MM.1S (cell line): ENCODE results near the gene C9orf43.

Experiments used
- DNase-seq: peaks from one replicate; pipeline ENCODE4 v3.0.0-alpha.2; 2015
- H2AFZ ChIP-seq: fragments of 300-600 bp; sonication (generic); 2 replicates; pipeline ENCODE4 v1.6.0; 2016; ENCODE audit warnings: antibody characterized with exemption, low read length
- H3F3A ChIP-seq: fragments of 300-600 bp; sonication (generic); 2 replicates; pipeline ENCODE4 v1.6.1; 2016; ENCODE audit warnings: mild to moderate bottlenecking, antibody characterized with exemption, low read length, moderate library complexity, mixed read lengths; ENCODE audit not compliant: insufficient read depth
- H3K27ac ChIP-seq: fragments of 300-600 bp; sonication (generic); 2 replicates; pipeline ENCODE4 v1.5.1; 2016; ENCODE audit warnings: mild to moderate bottlenecking, low read length
- H3K27me3 ChIP-seq: fragments of 300-600 bp; sonication (generic); replicated peaks from 2 replicates; pipeline ENCODE4 v1.6.0; 2016; ENCODE audit warnings: low read length; ENCODE audit not compliant: insufficient read depth
- H3K36me3 ChIP-seq: fragments of 300-600 bp; sonication (generic); replicated peaks from 2 replicates; pipeline ENCODE4 v1.6.1; 2016; ENCODE audit warnings: mild to moderate bottlenecking, low read length, mixed read lengths; ENCODE audit not compliant: insufficient read depth
- H3K4me1 ChIP-seq: fragments of 300-600 bp; sonication (generic); 2 replicates; pipeline ENCODE4 v1.6.1; 2016; ENCODE audit warnings: low read length, mixed read lengths
- H3K4me2 ChIP-seq: fragments of 300-600 bp; sonication (generic); 2 replicates; pipeline ENCODE4 v1.6.0; 2016; ENCODE audit warnings: low read depth, low read length
- H3K4me3 ChIP-seq: fragments of 300-600 bp; sonication (generic); 2 replicates; pipeline ENCODE4 v1.5.1; 2016; ENCODE audit warnings: low read length, mixed read lengths
- H3K79me2 ChIP-seq: fragments of 300-600 bp; sonication (generic); 2 replicates; pipeline ENCODE4 v1.6.1; 2016; ENCODE audit warnings: mixed run types, low read length, mixed read lengths
- H3K9ac ChIP-seq: fragments of 300-600 bp; sonication (generic); 2 replicates; pipeline ENCODE4 v1.6.1; 2016; ENCODE audit warnings: low read length, mixed read lengths
- H3K9me2 ChIP-seq: fragments of 300-600 bp; sonication (generic); replicated peaks from 2 replicates; pipeline ENCODE4 v1.6.1; 2016; ENCODE audit warnings: mild to moderate bottlenecking, low read length, mixed read lengths; ENCODE audit not compliant: insufficient read depth
- H3K9me3 ChIP-seq: fragments of 300-600 bp; sonication (generic); replicated peaks from 2 replicates; pipeline ENCODE4 v1.6.1; 2016; ENCODE audit warnings: mild to moderate bottlenecking, low read length, mixed read lengths; ENCODE audit not compliant: insufficient read depth
- H4K20me1 ChIP-seq: fragments of 300-600 bp; sonication (generic); 2 replicates; pipeline ENCODE4 v1.6.1; 2016; ENCODE audit warnings: mild to moderate bottlenecking, low read length, moderate library complexity, mixed read lengths; ENCODE audit not compliant: insufficient read depth
- CTCF ChIP-seq: fragments of 300-600 bp; sonication (generic); IDR thresholded peaks from 2 replicates; pipeline ENCODE4 v1.5.1; 2016; ENCODE audit warnings: antibody characterized with exemption, low read length, mixed read lengths
- EZH2 ChIP-seq: fragments of 300-600 bp; sonication (generic); optimal IDR thresholded peaks from 2 replicates; pipeline ENCODE3; 2017; ENCODE audit warnings: low read depth, mild to moderate bottlenecking, antibody characterized with exemption, low read length, mixed read lengths
- EZH2phosphoT487 ChIP-seq: fragments of 300-600 bp; sonication (generic); IDR thresholded peaks from 2 replicates; pipeline ENCODE4 v1.6.1; 2018; ENCODE audit warnings: antibody characterized with exemption, low read length

The C9orf43 gene

DNA sequence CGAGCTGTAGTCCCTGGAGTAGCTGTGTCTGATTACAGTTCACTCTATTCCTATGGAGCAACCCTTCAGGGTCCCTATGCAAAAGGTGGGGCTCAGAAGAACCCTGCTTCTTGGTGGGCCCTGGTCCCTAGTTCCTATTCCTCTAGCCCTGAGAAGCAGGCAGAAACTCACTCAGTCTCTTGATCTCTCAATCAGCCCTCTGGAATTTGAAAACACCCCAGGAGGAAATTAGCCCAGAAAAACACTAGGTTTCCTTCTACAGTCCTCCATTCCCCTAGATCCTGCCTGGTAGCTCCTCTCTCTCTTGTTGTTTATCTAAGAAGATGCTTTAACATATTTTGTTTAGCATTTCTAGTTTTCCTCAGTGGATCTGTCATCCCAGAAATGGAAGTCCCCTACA, 60.6 kb downstream of the C9orf43 start:
- no peak overlapping the region for H2AFZ ChIP-seq
- H3K4me1 ChIP-seq, result 0 out of 2 replicates have a peak, but pooled peaks cover 3% of the 10 kb centered on the region
- H3K27ac ChIP-seq, result no peak overlapping the region
- H4K20me1 ChIP-seq, result no peaks in the 10 kb centered on the region
- H3K79me2 ChIP-seq, result no peaks in the 10 kb centered on the region
- H3K4me3 ChIP-seq, result no peak overlapping the region
- no peaks in the 10 kb centered on the region for H3K9me2 ChIP-seq
- H3K27me3 ChIP-seq, result no peaks in the 10 kb centered on the region
- TF ChIP-seq CTCF (no peak), EZH2 (no peak), EZH2phosphoT487 (no peak)
- H3K4me2 ChIP-seq, result no peak overlapping the region
- H3K9ac ChIP-seq, result no peak overlapping the region
- H3K9me3 ChIP-seq, result no peaks in the 10 kb centered on the region
- H3F3A ChIP-seq, result no peaks in the 10 kb centered on the region
- DNase-seq, result no peak
- H3K36me3 ChIP-seq, result no peaks in the 10 kb centered on the region

GRCh38 chr9:113471566-113471965, 61.0 kb downstream of the C9orf43 start:
- Histone ChIP-seq H3K4me3 (no peak overlapping the region), H3K36me3 (no peaks in the 10 kb centered on the region), H3K27me3 (no peaks in the 10 kb centered on the region), H3K9me3 (no peaks in the 10 kb centered on the region), H2AFZ (no peak overlapping the region), H3K79me2 (no peaks in the 10 kb centered on the region), H3K9me2 (no peaks in the 10 kb centered on the region), H4K20me1 (no peaks in the 10 kb centered on the region), H3F3A (no peaks in the 10 kb centered on the region), H3K4me2 (no peak overlapping the region), H3K9ac (no peak overlapping the region), H3K27ac (no peak overlapping the region), H3K4me1 (0 out of 2 replicates have a peak, but pooled peaks cover 3% of the 10 kb centered on the region)
- no peak for TF ChIP-seq EZH2
- TF ChIP-seq CTCF, result no peak
- no peak for TF ChIP-seq EZH2phosphoT487
- DNase-seq, result no peak

DNA sequence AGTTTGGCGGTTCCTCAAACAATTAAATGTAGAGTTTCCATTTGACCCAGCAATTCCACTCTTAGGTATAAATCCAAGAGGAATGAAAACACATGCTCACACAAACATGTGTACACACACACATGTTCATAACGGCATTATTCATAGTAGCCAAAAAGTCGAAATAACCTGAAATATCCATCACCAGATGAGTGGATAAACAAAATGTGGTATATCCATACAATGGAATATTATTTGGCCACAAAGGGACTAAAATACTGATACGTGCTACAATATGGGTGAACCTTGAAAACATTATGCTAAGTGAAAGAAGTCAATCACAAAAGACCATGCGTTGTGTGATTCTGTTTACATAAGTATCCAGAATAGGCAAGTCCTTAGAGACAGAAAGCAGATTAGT, 61.7 kb downstream of the C9orf43 start:
- H3K36me3 ChIP-seq, result no peaks in the 10 kb centered on the region
- no peaks in the 10 kb centered on the region for H3K9me2 ChIP-seq
- no peaks in the 10 kb centered on the region for H3F3A ChIP-seq
- no peak overlapping the region for H3K9ac ChIP-seq
- TF ChIP-seq EZH2, result no peak
- no peak for TF ChIP-seq EZH2phosphoT487
- no peak for TF ChIP-seq CTCF
- H3K4me1 ChIP-seq, result 0 out of 2 replicates have a peak, but pooled peaks cover 3% of the 10 kb centered on the region
- no peaks in the 10 kb centered on the region for H3K9me3 ChIP-seq
- H3K4me3 ChIP-seq, result no peak overlapping the region
- no peak for DNase-seq
- H2AFZ ChIP-seq, result no peak overlapping the region
- H4K20me1 ChIP-seq, result no peaks in the 10 kb centered on the region
- no peaks in the 10 kb centered on the region for H3K79me2 ChIP-seq
- no peak overlapping the region for H3K27ac ChIP-seq
- H3K27me3 ChIP-seq, result no peaks in the 10 kb centered on the region
- no peak overlapping the region for H3K4me2 ChIP-seq
